Natural killer cell (primary cell): ENCODE results near the gene GIPC1. TPM values are rescaled to one million over a fixed set of nuclear protein-coding genes. Genes with fewer than 3 reads are reported as not detected.

Experiments
- ATAC-seq, 3 donors: fragments of 150-1000 bp in 2 of 3; fragments of 200-7000 bp in 1 of 3; cut with Tn5 transposase; 1 replicate in 1 of 3; 2 replicates in 2 of 3; pipeline ENCODE4 v1.10.0; 2021; ENCODE audit warnings: mild to moderate bottlenecking in 2 of 3, moderate library complexity in 2 of 3
- DNase-seq, 2 donors: peaks; one replicate each; pipeline versions ENCODE4 v3.0.0 to v3.0.0-alpha.2; 2013 to 2021; ENCODE audit warnings: mixed read lengths in 1 of 2
- H3K27ac ChIP-seq: one replicate; pipeline ENCODE4 v1.5.1; 2013; ENCODE audit warnings: mild to moderate bottlenecking, low read length
- H3K27me3 ChIP-seq: one replicate; pipeline ENCODE4 v1.6.1; 2013; ENCODE audit warnings: low read length; ENCODE audit not compliant: control insufficient read depth, insufficient read depth
- H3K36me3 ChIP-seq: one replicate; pipeline ENCODE4 v1.6.1; 2013; ENCODE audit warnings: low read length; ENCODE audit not compliant: control insufficient read depth, insufficient read depth
- H3K4me1 ChIP-seq: one replicate; pipeline ENCODE4 v1.6.1; 2013; ENCODE audit warnings: low read length; ENCODE audit not compliant: control insufficient read depth, insufficient read depth
- H3K4me3 ChIP-seq: one replicate; pipeline ENCODE4 v1.5.1; 2013; ENCODE audit warnings: low read length
- H3K9me3 ChIP-seq: one replicate; pipeline ENCODE4 v1.6.1; 2013; ENCODE audit warnings: low read length; ENCODE audit not compliant: control insufficient read depth, insufficient read depth
- H3K27ac Mint-ChIP-seq, 2 donors: one replicate each; pipeline ENCODE4 v1.8.0; 2022; ENCODE audit warnings: mild to moderate bottlenecking in 2 of 2, mixed read lengths in 2 of 2, moderate library complexity in 1 of 2
- H3K27me3 Mint-ChIP-seq, 2 donors: one replicate each; pipeline ENCODE4 v1.8.0; 2022; ENCODE audit warnings: low read depth in 2 of 2, mixed read lengths in 2 of 2
- H3K36me3 Mint-ChIP-seq: one replicate; pipeline ENCODE4 v1.8.0; 2022; ENCODE audit warnings: mixed read lengths
- H3K4me1 Mint-ChIP-seq, 2 donors: one replicate each; pipeline ENCODE4 v1.8.0; 2022; ENCODE audit warnings: mixed read lengths in 2 of 2
- H3K4me3 Mint-ChIP-seq: one replicate; pipeline ENCODE4 v1.8.0; 2022; ENCODE audit warnings: mild to moderate bottlenecking, moderate library complexity, mixed read lengths
- H3K9me3 Mint-ChIP-seq, 2 donors: one replicate each; pipeline ENCODE4 v1.8.0; 2022; ENCODE audit warnings: mixed read lengths in 2 of 2
- WGBS: methylation state at CpG from one replicate; pipeline ENCODE4 v1.1.7; 2013; ENCODE audit warnings: missing lambda C conversion rate; ENCODE audit not compliant: insufficient coverage; 5-methylcytosine and 5-hydroxymethylcytosine counted together
- intact Hi-C: fragments of 100-400 bp; cut with micrococcal nuclease; formaldehyde crosslinking; loops from one replicate; pipeline ENCODE4 v1.14.2; 2022
- total RNA-seq, 4 donors: library from RNA; stranded (reverse); fragments of 120-200 nt in 1 of 4; gene quantifications; one replicate each; pipeline versions ENCODE4 v1.2.3 to v1.2.4, GENCODE V29; 2013 to 2022
- TF ChIP-seq, protein P1 (sequence below): fragments of 200-600 bp; IDR thresholded peaks from one replicate; pipeline ENCODE4 v1.8.0; 2022; ENCODE audit warnings: antibody characterized with exemption

GIPC1 gene
- total RNA-seq, 3 donors from 2014 or later (not counting 1 experiment from before 2014, with no cell fraction given), result 25.3 to 34.5 (median 31.4) TPM

DNA sequence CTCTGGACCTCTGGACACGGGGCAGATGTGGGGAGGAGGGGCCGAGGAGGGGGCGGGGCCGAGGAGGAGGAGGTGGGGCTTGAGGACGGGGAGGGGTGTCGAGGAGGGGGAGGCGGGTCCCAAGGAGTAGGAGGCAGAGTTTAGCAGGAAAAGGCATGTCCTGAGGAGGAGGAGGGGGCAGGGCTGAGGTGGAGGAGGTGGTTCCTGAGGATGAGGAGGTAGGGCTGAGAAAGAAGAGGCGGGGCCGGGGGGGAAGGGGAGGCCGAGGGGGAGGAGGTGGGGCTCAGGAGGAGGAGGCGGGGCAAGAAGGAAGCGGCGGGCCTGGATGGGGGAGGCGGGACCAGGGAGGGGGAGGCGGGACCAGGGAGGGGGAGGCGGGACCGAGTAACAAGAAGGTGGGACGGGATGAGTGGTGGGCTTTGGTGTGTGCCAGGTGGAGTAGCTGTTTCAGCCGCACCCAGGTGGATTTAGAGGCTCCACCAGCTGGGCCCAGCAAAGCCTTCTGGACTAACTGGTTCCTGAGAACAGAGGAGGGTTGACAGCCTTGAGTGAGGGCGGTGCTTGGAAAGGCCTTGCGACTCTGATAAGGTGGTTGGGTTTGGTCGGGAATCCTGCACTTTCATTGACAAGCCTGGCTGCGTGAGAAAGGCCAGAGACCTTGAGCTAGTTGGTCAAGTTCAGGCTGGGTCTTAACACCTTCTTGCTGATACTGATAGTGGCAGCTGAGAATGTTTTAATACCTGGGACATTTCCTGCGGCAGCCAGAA, 41.2 kb upstream of the GIPC1 start:
- Histone ChIP-seq H3K9me3 (no peaks in the 10 kb centered on the region), H3K27ac (no peak overlapping the region), H3K27me3 (no peaks in the 10 kb centered on the region), H3K4me1 (no peaks in the 10 kb centered on the region), H3K36me3 (no peaks in the 10 kb centered on the region), H3K4me3 (no peak overlapping the region)
- Mint-ChIP-seq H3K27ac (peak overlapping the region in 1 of 2 donors; percentile 16), H3K27me3 (no peaks in the 10 kb centered on the region), H3K9me3 (no peaks in the 10 kb centered on the region), H3K4me3 (no peak overlapping the region), H3K36me3 (no peaks in the 10 kb centered on the region), H3K4me1 (peaks cover 0 to 10% of the 10 kb centered on the region in 2 donors)
- ATAC-seq (peak; percentile 39 to 82 (median 74)), DNase-seq (peak in 1 of 2 donors; percentile 62)
- WGBS, result 52% methylated on average over 23 of the region's 24 CpGs
- intact Hi-C loops, result no loop called here
- TF ChIP-seq, protein P1, sequence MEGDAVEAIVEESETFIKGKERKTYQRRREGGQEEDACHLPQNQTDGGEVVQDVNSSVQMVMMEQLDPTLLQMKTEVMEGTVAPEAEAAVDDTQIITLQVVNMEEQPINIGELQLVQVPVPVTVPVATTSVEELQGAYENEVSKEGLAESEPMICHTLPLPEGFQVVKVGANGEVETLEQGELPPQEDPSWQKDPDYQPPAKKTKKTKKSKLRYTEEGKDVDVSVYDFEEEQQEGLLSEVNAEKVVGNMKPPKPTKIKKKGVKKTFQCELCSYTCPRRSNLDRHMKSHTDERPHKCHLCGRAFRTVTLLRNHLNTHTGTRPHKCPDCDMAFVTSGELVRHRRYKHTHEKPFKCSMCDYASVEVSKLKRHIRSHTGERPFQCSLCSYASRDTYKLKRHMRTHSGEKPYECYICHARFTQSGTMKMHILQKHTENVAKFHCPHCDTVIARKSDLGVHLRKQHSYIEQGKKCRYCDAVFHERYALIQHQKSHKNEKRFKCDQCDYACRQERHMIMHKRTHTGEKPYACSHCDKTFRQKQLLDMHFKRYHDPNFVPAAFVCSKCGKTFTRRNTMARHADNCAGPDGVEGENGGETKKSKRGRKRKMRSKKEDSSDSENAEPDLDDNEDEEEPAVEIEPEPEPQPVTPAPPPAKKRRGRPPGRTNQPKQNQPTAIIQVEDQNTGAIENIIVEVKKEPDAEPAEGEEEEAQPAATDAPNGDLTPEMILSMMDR, result no peak

DNA sequence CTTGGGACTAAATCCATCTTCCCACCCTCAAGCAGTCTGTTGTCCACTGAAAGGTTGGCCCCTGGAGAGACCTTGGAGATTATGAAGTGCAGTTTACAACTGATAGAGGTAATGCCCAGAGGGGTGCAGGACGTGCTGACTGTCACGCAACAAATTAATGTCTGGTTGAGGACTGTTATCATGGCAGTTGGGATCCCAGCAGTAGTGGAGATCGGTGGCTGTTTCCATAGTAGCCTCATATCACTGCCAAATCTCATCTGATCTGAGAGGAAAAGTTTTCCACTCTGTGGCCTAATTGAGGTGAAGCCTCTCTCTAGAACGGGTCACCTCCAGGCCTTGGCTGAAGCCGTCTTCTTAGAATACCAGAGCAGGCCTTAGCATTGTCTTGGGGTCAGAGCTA, 37.5 kb upstream of the GIPC1 start:
- intact Hi-C loops, result no loop called here
- H3K27me3 Mint-ChIP-seq, result no peaks in the 10 kb centered on the region
- no peak overlapping the region for H3K4me3 Mint-ChIP-seq
- peaks cover 12 to 19% of the 10 kb centered on the region in 2 donors for H3K4me1 Mint-ChIP-seq
- H3K4me3 ChIP-seq, result no peak overlapping the region
- H3K36me3 Mint-ChIP-seq, result no peaks in the 10 kb centered on the region
- DNase-seq (no peak), ATAC-seq (no peak)
- H3K4me1 ChIP-seq, result peaks cover 18% of the 10 kb centered on the region
- H3K27me3 ChIP-seq, result no peaks in the 10 kb centered on the region
- no peaks in the 10 kb centered on the region for H3K9me3 Mint-ChIP-seq
- no peaks in the 10 kb centered on the region for H3K36me3 ChIP-seq
- 83% methylated on average over 5 of the region's 5 CpGs for WGBS
- no peaks in the 10 kb centered on the region for H3K9me3 ChIP-seq
- TF ChIP-seq, protein P1, result no peak
- H3K27ac Mint-ChIP-seq, result no peak overlapping the region
- no peak overlapping the region for H3K27ac ChIP-seq

DNA sequence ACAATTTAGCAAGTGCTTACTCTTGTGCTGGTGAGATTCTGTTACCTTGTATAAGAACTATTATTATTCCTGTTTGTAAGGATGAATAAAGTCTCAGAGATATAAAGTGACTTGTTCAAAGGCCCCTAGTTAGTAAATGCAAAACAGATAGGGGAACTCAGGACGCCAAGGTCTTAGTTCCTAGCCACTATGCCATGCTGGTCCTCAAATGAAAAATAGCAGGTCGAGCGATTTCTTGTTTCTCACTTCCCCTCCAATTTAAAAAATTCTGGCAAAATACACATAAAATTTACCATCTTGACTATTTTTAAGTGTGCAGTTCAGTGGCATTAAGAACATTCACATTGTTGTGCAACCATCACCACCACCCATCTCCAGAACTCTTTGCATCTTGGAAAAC, 34.6 kb upstream of the GIPC1 start:
- Mint-ChIP-seq H3K27ac (peak overlapping the region; percentile 95 to 97), H3K9me3 (no peaks in the 10 kb centered on the region), H3K4me1 (peaks cover 9 to 12% of the 10 kb centered on the region in 2 donors), H3K4me3 (peak overlapping the region; percentile 40), H3K36me3 (no peaks in the 10 kb centered on the region), H3K27me3 (no peaks in the 10 kb centered on the region)
- H3K27me3 ChIP-seq, result no peaks in the 10 kb centered on the region
- no peaks in the 10 kb centered on the region for H3K36me3 ChIP-seq
- TF ChIP-seq, protein P1, result no peak
- DNase-seq (no peak), ATAC-seq (no peak)
- peaks cover 20% of the 10 kb centered on the region for H3K4me1 ChIP-seq
- 50% methylated on average over 3 of the region's 3 CpGs for WGBS
- H3K4me3 ChIP-seq, result no peak overlapping the region
- intact Hi-C loops, result no loop called here
- H3K9me3 ChIP-seq, result no peaks in the 10 kb centered on the region
- H3K27ac ChIP-seq, result peak overlapping the region; percentile 73

DNA sequence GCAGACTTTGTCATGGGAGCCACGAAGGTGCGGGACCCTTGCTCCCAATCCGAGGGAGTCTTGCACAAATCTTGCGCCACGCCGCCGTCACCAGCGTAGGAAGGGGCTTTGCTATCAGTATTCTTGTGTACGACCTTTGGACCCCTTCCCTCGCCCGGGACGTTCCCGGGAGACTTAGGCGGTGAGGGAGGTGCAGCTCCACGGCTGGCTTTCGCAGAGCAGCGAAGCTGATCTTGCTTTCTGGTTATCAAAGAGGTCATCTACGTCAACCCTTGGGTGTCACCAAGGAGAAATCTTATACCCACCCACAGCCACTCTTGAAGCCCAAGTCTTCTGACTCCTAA, 34.0 kb upstream of the GIPC1 start:
- peak overlapping the region; percentile 73 for H3K27ac ChIP-seq
- peak overlapping the region; percentile 64 for H3K4me3 ChIP-seq
- no peaks in the 10 kb centered on the region for H3K27me3 ChIP-seq
- DNase-seq (peak in 1 of 2 donors; percentile 71), ATAC-seq (no peak)
- Mint-ChIP-seq H3K27me3 (no peaks in the 10 kb centered on the region), H3K36me3 (no peaks in the 10 kb centered on the region), H3K9me3 (no peaks in the 10 kb centered on the region), H3K27ac (peak overlapping the region; percentile 95 to 97), H3K4me3 (peak overlapping the region; percentile 96), H3K4me1 (peaks cover 9 to 12% of the 10 kb centered on the region in 2 donors)
- H3K4me1 ChIP-seq, result peaks cover 20% of the 10 kb centered on the region
- WGBS, result 0% methylated on average over 18 of the region's 18 CpGs
- no peaks in the 10 kb centered on the region for H3K9me3 ChIP-seq
- TF ChIP-seq, protein P1, result no peak
- no peaks in the 10 kb centered on the region for H3K36me3 ChIP-seq
- intact Hi-C loops, result no loop called here
